A549 (cell line): ENCODE measurements around the gene THYN1.

Experiments used
- CEBPB ChIP-seq, 2 experiments: fragments of >200 bp in 1 of 2; sonication (Bioruptor Twin) in 1 of 2; formaldehyde crosslinking in 1 of 2; IDR thresholded peaks; 2 replicates each; pipeline ENCODE4 v1.6.1; 2012 to 2016
- CHD2 ChIP-seq: fragments of 150-350 bp; IDR thresholded peaks from 2 replicates; pipeline ENCODE4 v1.6.1; 2014; ENCODE audit warnings: low read length; ENCODE audit not compliant: partially characterized antibody
- MAZ ChIP-seq: fragments of 150-350 bp; IDR thresholded peaks from 2 replicates; pipeline ENCODE4 v1.6.1; 2014; ENCODE audit warnings: antibody characterized with exemption, low read depth, low read length, borderline replicate concordance
- SMC3 ChIP-seq: fragments of >200 bp; sonication (Bioruptor Twin); formaldehyde crosslinking; IDR thresholded peaks from 3 replicates; pipeline ENCODE4 v1.6.1; 2018; ENCODE audit warnings: inconsistent platforms
- TF ChIP-seq, protein P1 (sequence below): fragments of >200 bp; sonication (Bioruptor Twin); formaldehyde crosslinking; IDR thresholded peaks from 3 replicates; pipeline ENCODE4 v1.5.1; 2016
- TF ChIP-seq, protein P2 (sequence below): fragments of 150-350 bp; IDR thresholded peaks from 2 replicates; pipeline ENCODE4 v1.6.1; 2014; ENCODE audit warnings: low read depth, mild to moderate bottlenecking, low read length
- TF ChIP-seq, protein P3 (sequence below): fragments of 250-450 bp; sonication (Bioruptor Pico); IDR thresholded peaks from 2 replicates; pipeline ENCODE4 v1.5.0; 2021; ENCODE audit warnings: mild to moderate bottlenecking, moderate library complexity, borderline replicate concordance
- TF ChIP-seq, protein P4 (sequence below): fragments of 200-600 bp; sonication (generic); IDR thresholded peaks from 2 replicates; pipeline ENCODE4 v1.6.1; 2016; ENCODE audit warnings: antibody characterized with exemption, mild to moderate bottlenecking, moderate library complexity

DNA sequence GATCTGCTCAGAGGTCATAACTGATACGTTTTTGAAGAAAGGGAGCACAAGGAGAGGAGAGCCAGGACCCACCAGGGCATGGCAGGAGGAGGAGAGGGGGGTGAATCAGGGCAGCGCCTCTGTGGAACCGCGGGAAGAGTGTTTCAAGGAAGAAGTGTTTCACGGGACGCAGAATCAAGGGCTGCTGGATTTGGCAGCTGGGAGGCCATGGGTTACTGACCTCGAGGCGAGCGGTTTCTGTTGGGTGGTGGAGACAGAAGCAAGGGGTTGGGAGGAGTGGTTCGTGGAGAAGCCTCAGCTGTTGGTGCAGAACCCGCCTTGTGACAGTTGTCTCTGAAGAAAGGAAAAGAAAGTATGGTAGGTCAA, 15.6 kb downstream of the THYN1 start:
- TF ChIP-seq CEBPB (IDR thresholded peaks at IDR 0.05) (no peak), CHD2 (no peak), SMC3 (no peak), MAZ (no peak)
- TF ChIP-seq, protein P1, sequence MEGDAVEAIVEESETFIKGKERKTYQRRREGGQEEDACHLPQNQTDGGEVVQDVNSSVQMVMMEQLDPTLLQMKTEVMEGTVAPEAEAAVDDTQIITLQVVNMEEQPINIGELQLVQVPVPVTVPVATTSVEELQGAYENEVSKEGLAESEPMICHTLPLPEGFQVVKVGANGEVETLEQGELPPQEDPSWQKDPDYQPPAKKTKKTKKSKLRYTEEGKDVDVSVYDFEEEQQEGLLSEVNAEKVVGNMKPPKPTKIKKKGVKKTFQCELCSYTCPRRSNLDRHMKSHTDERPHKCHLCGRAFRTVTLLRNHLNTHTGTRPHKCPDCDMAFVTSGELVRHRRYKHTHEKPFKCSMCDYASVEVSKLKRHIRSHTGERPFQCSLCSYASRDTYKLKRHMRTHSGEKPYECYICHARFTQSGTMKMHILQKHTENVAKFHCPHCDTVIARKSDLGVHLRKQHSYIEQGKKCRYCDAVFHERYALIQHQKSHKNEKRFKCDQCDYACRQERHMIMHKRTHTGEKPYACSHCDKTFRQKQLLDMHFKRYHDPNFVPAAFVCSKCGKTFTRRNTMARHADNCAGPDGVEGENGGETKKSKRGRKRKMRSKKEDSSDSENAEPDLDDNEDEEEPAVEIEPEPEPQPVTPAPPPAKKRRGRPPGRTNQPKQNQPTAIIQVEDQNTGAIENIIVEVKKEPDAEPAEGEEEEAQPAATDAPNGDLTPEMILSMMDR = no peak
- TF ChIP-seq, protein P2, sequence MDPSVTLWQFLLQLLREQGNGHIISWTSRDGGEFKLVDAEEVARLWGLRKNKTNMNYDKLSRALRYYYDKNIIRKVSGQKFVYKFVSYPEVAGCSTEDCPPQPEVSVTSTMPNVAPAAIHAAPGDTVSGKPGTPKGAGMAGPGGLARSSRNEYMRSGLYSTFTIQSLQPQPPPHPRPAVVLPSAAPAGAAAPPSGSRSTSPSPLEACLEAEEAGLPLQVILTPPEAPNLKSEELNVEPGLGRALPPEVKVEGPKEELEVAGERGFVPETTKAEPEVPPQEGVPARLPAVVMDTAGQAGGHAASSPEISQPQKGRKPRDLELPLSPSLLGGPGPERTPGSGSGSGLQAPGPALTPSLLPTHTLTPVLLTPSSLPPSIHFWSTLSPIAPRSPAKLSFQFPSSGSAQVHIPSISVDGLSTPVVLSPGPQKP = no peak
- TF ChIP-seq, protein P3, sequence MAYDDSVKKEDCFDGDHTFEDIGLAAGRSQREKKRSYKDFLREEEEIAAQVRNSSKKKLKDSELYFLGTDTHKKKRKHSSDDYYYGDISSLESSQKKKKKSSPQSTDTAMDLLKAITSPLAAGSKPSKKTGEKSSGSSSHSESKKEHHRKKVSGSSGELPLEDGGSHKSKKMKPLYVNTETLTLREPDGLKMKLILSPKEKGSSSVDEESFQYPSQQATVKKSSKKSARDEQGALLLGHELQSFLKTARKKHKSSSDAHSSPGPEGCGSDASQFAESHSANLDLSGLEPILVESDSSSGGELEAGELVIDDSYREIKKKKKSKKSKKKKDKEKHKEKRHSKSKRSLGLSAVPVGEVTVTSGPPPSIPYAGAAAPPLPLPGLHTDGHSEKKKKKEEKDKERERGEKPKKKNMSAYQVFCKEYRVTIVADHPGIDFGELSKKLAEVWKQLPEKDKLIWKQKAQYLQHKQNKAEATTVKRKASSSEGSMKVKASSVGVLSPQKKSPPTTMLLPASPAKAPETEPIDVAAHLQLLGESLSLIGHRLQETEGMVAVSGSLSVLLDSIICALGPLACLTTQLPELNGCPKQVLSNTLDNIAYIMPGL (CRISPR knock-in tag) = no peak
- TF ChIP-seq, protein P4, sequence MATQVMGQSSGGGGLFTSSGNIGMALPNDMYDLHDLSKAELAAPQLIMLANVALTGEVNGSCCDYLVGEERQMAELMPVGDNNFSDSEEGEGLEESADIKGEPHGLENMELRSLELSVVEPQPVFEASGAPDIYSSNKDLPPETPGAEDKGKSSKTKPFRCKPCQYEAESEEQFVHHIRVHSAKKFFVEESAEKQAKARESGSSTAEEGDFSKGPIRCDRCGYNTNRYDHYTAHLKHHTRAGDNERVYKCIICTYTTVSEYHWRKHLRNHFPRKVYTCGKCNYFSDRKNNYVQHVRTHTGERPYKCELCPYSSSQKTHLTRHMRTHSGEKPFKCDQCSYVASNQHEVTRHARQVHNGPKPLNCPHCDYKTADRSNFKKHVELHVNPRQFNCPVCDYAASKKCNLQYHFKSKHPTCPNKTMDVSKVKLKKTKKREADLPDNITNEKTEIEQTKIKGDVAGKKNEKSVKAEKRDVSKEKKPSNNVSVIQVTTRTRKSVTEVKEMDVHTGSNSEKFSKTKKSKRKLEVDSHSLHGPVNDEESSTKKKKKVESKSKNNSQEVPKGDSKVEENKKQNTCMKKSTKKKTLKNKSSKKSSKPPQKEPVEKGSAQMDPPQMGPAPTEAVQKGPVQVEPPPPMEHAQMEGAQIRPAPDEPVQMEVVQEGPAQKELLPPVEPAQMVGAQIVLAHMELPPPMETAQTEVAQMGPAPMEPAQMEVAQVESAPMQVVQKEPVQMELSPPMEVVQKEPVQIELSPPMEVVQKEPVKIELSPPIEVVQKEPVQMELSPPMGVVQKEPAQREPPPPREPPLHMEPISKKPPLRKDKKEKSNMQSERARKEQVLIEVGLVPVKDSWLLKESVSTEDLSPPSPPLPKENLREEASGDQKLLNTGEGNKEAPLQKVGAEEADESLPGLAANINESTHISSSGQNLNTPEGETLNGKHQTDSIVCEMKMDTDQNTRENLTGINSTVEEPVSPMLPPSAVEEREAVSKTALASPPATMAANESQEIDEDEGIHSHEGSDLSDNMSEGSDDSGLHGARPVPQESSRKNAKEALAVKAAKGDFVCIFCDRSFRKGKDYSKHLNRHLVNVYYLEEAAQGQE = no peak
